Limb (tissue), 2 donors: Measurements from ENCODE around the gene PPFIBP2.
A peak's percentile ranks its signal among the peaks of the same experiment; 100 is the strongest.
"Not testable (repeated sequence)": the region's sequence is repeated elsewhere in the genome, so short reads cannot be mapped to it uniquely, and the experiment has no call there.

Source experiments
- DNase-seq, 2 donors: peaks; one replicate each; pipeline ENCODE4 v3.0.0-alpha.2; 2016; ENCODE audit errors: extremely low spot score in 2 of 2

Gene PPFIBP2

DNA sequence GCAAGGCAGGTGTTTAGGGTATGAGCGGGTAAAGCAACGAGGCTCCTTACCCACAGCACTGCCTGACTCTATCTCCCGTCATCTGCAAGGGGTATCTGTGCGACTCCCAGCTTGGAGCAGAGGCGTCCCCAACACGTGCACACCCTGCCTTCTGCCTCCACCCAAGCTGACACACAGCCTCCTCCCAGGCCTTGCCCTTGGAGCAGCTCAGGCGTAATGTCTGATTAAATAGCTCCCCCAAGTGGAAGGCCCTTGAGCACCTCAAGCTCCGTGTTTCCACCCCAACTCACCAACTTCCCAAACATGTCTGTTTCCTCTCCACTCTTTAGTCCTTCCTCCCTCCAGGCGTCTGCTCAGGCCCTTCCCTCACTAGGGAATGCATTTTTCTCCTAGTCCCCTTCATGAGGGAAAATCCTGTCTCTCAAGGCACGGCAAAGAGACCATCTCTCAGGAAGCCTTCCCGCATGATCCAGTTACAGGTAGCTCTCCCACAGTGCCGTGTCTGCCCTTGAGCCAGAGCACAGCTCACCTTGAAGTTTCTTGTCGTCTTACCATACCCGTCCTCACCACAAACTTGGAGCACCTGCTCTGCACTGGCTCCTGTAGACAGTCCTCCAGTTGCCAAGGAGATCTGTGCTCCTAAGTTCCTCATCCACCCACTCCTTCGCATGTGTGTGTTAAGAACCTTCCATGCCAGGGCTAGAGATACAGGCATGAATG lies 143.7 kb downstream of the PPFIBP2 start:
- peak; percentile 38 to 52 for DNase-seq

DNA sequence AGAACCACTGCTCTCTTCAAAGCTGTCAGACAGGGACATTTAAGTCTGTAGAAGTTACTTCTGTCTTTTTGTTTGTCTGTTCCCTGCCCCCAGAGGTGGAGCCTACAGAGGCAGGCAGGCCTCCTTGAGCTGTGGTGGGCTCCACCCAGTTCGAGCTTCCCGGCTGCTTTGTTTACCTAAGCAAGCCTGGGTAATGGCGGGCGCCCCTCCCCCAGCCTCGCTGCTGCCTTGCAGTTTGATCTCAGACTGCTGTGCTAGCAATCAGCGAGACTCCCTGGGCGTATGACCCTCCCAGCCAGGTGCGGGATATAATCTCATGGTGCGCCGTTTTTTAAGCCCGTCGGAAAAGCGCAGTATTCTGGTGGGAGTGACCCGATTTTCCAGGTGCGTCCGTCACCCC lies 149.7 kb downstream of the PPFIBP2 start:
- not testable (repeated sequence) for DNase-seq

DNA sequence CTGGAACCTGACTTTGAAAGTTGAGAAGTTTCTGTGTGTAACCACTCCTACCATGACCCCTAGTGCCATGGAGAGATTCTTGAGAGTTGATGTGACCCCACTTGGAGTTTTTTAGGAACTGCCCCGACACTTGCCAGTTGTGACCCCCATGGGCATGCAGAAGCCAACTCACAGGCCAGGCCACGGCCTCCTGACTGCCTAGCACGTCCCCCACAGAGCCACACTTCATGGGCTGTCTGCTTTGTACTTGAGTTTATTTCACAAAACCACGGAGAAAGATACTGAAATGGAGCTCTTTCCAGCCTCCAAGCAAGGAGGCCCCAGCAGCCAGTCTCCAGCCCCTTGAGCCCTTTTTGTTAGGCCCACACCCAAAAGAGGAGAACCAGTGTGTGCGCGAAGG lies 151.1 kb downstream of the PPFIBP2 start:
- no peak for DNase-seq

DNA sequence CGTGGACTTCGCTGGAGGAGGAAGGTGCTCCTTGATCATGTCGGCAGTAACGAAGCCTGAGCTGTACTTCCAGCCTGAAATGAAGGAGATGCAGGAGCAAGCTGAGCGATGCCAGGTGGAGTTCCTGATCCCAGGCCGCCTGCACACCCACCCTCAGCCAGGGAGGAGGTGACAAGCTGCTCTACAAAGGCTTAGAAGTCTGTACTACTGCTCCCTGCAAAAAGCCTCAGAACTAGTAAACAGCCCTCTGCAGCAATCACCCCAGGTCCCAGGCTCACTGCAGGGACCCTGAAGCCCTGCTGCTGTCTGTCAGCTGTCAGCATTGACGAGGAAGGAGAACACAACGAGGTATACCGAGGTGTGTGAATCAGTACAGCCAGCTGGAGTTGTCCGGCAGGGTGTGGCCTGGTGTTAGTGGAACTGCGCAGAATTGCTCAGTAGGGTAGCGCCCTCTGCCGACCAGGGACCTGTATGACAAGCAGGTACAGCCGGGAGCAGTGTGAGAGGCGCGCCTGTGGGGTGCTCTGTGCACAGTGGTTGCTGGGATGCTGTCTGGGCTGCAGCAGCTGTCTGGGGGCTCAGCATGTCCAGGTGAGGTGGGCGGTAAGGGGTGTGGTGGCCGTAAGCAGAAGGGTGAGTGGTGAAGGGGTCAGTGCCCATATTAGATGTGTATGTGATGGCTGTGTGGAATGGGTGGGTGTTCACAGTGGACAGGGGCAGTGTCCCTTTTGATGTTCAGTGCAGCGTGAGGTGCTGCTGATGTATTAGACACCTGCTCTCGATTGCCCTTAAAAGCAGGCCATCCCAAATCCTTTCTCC lies 151.9 kb downstream of the PPFIBP2 start:
- DNase-seq = peak; percentile 35 to 82

DNA sequence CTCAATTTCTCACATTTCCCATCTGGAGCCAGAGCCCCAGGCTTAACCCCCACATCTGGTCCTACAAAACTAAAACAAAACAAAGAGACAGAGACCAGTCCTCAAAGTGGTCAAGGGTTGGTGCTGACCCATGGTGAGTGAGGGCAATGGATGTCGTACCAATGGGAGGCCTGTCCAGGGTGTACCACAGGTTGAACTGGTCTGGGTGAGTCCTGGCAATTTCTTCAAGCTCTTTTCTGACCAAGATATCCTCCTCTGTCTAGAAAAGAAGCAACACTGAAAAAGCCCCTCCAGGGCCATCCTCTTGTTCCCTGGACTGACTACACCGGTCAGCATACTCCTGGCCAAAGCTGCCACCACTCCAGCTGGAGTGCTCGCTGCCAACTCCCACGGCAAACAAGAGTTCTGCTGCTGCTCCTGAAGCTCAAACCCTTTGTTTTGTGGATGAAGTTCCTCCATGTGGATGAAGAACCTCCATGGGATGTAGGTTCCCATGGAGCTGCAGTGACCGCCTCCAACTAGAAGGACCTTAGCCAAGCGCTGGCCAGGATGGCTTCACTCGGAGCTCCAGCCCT lies 152.6 kb downstream of the PPFIBP2 start:
- DNase-seq = no peak

DNA sequence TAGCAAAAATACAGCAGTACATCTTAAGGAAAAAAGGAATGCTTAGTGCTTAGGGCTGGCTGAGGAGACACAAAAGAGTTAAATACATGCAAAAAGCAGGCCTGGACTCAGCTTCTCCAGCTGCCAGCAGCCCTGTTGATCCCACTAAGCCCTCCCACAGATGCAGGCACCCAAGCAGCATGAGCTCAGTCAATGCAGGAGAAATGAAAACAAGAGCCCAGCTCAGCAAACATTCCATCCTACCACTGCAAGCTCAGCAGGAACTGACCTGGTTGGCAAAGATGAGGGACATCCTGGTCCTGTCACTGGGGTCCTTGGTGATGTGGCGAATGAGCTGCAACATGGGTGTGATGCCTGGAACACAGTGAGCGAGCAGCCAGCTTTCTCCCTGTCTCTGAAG lies 153.7 kb downstream of the PPFIBP2 start:
- no peak for DNase-seq

DNA sequence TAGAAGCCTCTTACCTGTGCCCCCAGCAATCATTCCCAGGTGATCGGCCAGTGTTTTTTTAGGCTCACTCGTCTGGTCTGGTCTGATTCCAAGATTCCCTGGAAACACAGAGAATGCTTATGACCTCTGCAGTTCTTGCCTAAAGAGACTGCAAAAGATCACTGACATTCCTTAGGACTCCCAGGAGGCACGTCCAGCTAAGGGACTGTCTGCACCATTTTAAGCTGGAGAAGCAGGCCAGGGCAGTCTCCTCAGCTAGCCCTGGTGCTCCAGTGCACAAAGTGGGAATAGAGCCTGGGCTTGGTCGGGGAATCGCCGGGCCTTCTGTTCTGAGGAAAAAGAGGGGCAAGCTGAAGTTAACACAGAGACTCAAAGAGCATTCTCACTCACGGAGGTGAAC lies 154.7 kb downstream of the PPFIBP2 start:
- DNase-seq = no peak

DNA sequence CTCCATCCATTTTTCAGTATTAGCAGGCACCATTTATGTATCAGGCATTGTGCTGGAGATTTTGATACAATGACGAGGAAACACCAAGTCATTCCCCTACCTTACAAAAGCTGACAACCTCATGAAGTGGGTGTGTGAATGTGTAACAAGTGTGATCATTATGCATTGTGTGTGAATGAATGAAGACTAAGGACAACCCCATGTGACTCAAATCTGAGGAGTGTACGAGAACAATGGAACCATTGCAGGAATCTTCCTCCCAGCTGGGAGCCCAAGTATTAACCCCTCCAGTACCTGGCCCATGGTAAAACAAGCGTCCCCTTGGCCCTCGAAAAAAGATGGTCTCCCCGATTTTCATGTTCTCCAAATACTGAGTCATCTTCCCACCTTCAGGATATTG lies 155.1 kb downstream of the PPFIBP2 start:
- DNase-seq = no peak

DNA sequence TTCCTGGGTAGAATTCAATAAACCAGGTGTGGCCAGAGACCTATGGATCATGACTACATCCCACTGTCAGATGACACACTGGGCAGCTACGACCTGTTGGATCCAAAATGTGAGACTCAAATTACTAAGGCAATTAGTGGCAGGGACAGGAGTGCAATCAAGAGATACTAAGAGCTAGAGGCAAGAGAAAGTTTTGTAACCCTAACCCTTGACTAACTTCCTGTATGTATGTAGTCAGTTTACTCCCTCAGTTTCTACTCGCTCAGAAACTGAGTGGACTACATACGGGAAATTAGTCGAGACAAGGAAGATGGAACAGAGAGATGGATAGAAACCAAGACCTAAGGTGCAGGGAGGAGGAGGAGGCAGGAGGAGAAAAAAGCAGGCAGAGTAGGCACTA lies 156.8 kb downstream of the PPFIBP2 start:
- DNase-seq = no peak

DNA sequence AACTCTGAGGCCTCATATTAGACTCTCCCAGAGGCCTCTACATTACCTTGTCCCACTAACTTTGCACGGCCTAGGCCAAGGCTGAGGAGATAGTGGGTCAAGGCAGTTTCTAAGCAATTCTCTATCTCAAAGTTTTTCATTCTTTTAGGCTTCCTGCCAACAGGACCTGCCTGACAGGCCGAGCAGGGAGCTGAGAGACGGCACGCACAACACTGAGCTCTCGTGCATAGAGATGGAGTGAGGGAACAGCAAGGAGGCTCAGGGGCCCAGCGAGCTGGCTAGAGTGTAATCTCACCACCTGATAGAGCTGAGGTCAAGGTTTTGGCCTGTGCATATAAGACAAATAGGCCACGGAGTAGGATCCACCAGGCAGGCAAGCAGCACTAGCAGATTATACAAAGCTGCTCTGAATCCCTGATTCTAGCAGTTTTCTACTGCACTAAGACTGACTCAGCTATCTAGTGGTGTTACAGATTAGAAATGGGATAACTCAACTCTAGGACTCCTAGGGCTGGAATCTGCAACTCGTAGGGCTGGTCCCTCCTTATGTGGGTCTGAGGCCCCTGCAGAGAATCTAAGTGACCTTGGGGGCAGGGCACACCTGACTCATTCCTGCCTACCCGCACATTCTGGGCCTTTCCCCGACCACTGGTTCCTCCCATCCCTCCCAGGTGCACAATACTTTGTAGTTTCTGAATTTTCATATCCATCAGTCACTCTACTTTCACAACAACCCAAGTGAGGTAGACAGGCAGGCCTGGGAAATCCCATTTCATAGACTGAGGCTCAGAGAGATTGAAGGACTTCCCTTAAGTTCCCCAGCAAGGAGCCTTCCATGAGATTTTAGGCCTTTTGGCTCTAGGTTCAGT lies 157.8 kb downstream of the PPFIBP2 start:
- DNase-seq = no peak

DNA sequence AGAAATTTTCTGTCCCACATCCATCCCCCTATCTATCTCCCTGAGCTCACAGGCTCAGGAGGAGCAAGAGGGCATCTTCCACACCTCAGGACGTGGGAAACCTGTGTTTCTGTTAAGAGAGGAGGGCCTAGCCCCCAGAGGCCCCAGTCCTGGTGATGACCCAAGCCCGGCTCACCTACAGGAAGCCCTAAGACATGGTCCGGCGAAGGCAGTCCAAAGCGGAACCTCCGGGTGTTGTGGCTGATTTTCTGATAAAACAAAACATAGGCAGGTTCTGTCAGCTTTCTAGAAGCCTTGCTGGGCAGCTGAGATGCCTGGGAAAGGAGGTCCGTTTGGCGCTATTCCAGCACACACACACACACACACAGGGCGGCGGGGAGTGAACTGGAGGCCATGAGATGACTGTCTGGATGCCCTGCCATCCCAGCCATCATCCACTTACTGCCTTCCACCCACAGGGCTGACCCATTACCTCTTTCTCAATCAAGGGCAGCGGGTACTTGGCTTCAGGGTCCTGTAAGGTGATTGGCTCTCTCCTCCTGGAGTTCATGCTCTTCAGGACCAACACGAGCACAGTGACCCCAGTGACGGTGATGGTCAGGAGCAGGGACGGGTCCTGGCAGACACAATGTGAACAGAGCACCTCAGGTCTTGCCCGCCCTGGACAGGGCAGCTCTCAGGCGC lies 158.6 kb downstream of the PPFIBP2 start:
- DNase-seq = no peak

DNA sequence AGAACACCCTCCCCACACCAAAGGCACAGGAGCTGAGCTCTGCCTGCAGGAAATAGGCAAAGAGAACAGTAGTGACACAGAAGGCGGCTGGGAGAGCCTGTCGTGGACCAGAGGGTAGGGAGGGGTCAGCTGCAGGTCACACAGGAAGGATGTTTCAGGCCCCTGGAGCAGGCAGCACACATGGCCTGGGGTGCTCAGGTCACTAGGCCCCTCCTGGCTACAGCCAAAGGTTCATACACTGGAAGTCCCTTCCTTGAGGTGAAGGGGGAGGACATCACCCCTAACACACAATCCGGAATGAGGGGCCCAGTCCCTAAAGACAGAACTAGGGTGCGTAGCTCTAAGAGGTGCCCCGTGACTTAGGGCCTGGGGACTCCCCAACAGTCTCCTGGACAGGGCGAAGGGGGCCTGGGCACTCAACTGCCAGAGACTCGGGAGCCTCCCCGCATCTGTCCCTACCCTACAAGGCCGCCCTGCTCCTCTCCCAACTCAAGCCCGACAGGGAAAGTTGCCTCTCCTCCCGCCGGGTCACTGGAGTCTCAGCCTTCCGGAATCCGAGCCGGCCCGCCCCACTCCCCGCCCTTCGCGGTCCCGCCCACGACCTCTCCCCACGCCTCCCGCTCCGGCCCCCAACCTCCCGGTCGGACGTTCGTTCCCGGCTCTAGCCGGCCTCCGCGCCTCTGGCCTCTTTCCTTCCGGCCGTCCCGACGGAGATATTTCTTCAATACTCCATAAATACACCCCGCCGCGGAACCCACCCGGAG lies 159.3 kb downstream of the PPFIBP2 start, which contains the start of gene CYB5R2:
TSS of gene CYB5R2 (minus strand) at position 541 of the 764 bp plus-strand sequence. CDS start 675 bp downstream, outside the sequence.
- DNase-seq = peak in 1 of 2 donors; percentile 58

DNA sequence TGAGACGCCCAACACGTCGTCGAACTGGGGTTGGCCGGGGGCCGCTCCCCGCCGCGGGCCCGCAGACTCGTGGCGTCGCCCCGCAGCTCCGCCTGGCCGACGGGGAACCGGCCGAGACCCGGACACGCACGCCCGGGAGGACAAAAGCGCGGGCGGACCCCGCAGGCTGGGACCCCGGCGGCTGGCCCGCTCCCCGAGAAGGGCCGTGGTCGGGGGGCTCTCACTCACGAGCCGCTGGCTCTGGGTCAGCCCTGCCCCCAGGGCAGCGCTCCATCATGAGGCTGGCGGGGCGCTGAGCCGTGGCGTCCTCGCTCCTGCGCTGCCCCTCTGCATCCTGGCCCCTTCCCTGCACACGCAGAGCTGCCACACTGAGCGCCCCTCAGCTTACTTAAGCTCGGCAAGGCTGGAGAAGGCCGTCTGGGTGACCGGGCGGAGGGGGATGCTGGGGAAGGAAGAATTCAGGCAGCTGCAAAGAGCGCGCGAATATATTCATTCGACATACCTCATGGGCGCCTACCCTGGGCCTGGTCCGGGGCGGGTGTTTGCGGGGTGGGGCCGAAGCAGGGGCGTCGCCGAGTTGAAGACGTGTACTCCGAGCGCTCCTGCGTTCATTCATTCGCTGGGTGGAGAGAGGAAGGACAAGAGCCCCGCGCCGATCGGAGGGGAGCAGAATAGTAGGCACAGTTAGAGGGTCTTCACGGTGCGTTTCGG lies 160.1 kb downstream of the PPFIBP2 start:
- DNase-seq = peak; percentile 40 to 79

DNA sequence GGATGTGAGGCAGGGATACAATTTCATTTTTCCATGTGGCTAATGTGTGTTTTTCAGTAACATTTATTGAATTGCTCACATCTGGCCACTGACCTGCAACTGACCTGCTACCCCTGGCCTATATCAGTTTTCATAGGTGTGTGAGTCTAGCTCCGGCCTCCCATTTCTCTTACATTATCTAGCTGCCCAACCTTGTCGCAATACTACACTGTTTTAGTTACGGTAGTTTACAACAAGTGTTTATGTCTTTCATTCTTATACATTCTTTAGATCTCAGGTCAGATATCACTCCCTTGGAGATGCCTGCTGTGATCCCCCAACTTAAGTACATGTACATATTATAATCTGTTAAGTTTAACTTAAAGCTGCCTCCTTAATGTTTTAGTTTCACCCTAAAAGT lies 161.8 kb downstream of the PPFIBP2 start:
- no peak for DNase-seq

DNA sequence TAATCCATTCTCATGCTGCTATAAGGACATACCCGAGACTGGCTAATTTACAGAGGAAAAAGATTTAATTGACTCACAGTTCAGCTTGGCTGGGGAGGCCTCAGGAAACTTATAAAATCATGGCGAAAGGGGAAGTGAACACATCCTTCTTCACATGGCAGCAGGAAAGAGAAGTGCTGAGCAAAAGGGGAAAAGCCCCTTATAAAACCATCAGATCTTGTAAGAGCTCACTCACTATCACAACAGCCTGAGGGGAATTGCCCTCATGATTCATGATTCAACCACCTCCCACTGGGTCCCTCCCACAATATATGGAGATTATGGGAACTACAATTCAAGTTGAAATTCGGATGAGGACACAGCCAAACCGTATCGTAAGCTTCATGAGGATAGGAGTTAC lies 163.3 kb downstream of the PPFIBP2 start:
- no peak for DNase-seq

DNA sequence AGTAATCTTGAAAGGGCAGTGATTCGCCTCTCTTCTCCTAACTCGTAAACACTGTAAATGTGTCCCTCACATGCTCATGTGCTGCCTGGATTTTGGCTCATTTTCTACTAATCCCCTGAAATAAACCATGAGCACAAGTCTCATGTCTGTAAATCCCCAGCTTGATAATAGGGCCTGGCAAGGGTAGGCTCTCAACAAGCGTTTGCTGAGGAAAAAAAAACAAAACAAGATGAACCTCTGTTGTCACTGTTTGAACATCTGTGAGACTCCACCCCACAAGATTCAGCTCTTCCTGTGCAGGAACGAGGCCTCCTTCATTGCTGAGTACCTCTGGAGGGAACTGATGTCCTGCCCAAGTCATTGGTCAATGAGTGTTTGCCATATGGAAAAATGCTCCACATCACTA lies 164.0 kb downstream of the PPFIBP2 start:
- no peak for DNase-seq

DNA sequence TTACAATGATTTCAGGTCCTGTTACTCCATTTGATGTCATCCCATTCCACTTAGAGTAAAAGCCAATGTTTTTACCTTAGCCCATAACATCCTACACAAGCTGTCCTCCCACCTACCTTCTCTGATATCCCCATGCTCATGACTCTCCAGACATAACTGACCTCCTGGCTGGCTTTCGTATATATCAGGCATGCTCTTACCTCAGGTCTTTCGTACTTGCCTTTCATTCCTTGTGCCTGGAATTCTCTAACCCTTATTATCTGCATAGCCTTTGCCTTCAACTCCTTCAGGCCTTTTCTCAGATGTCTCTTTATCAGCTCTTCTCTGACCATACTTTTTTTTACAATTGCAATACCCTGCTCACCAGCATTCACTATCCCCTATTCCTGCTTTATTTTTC lies 169.8 kb downstream of the PPFIBP2 start:
- no peak for DNase-seq

DNA sequence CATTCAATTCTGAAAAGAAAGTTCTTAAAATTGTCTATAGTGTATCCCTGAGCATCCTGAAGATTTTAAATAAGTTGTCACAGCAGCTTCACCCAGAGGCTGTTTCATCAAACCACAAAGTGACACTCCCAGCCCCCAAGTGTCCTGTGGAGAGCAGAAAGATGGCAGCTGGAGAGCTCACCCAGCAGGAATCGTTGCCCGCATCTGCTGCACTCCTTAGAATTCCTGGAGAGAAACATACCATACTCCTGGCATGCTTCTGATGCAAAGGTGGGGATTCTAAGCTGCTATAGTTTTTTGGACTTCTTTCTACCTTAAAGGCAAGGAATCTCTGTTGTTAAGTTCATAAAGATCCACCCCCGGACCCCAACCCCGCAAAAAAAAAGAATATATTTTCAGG lies 173.0 kb downstream of the PPFIBP2 start:
- no peak for DNase-seq

DNA sequence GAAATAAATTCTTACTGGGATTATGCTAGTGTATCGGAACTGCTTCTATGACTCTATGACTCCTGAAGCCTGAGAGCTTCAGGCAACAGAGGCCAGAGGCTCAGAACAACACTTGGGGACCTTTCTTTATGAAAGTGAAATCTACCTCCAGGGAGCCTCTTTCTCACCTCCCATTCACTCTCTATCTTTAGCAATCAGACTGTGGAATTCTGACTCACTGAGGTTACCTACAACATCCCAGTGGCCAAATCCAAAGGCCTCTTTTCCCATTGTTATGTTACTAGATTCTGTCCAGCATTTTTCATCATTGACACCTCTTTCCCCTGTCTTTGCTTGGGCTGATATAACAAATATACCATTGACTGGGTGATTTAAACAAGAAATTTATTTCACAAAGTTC lies 173.6 kb downstream of the PPFIBP2 start:
- DNase-seq = no peak
